Stimulated activated CD8-positive, alpha-beta memory T cell treated with anti-CD3 and anti-CD28 coated beads, Interleukin-4, amount 100 ng/mL, for 48 hours (primary cell): Measurements from ENCODE around the gene PAK4.

ENCODE experiments used
- DNase-seq: peaks from one replicate; pipeline ENCODE4 v3.0.0-alpha.2; 2020

The PAK4 gene

GRCh38 chr19:39166571-39167391 is 41.2 kb downstream of the PAK4 start:
- no peak for DNase-seq

- no peak for DNase-seq
Observed at GRCh38 chr19:39167461-39168257, 42.1 kb downstream of the PAK4 start.

- DNase-seq, result no peak
Observed at GRCh38 chr19:39168258-39169142, 42.9 kb downstream of the PAK4 start.

- no peak for DNase-seq
Observed at GRCh38 chr19:39169143-39169810, 43.7 kb downstream of the PAK4 start.

- DNase-seq, result no peak
Observed at GRCh38 chr19:39170386-39171231, 45.0 kb downstream of the PAK4 start.

- no peak for DNase-seq
Observed at GRCh38 chr19:39171479-39172465, 46.2 kb downstream of the PAK4 start.

- DNase-seq, result no peak
Observed at GRCh38 chr19:39172700-39173501, 47.3 kb downstream of the PAK4 start.

- DNase-seq, result no peak
Observed at GRCh38 chr19:39173502-39173991, 48.0 kb downstream of the PAK4 start.

- DNase-seq, result no peak
Observed at GRCh38 chr19:39174142-39174541, 48.6 kb downstream of the PAK4 start.

- no peak for DNase-seq
Observed at GRCh38 chr19:39174558-39175544, 49.3 kb downstream of the PAK4 start.

GRCh38 chr19:39175564-39175963 is 50.0 kb downstream of the PAK4 start:
- DNase-seq, result no peak

- DNase-seq, result no peak
Observed at GRCh38 chr19:39177110-39177699, 51.6 kb downstream of the PAK4 start.

GRCh38 chr19:39177736-39178135 is 52.1 kb downstream of the PAK4 start:
- no peak for DNase-seq

- no peak for DNase-seq
Observed at GRCh38 chr19:39178296-39179006, 52.9 kb downstream of the PAK4 start.

- no peak for DNase-seq
Observed at GRCh38 chr19:39179754-39180153, 54.2 kb downstream of the PAK4 start.

GRCh38 chr19:39180749-39181148 is 55.2 kb downstream of the PAK4 start:
- DNase-seq, result no peak
